Placental epithelial cell (primary cell): ENCODE data around the gene RPS6KA6. TPM values are rescaled to one million over a fixed set of nuclear protein-coding genes. Genes with fewer than 3 reads are reported as not detected.

Experiments
- small RNA-seq: library from RNA; depleted of rRNA; stranded (forward); fragments of <200 nt; gene quantifications from one replicate; pipeline ENCODE3, GENCODE V24; 2012
- total RNA-seq: library from RNA; depleted of rRNA; stranded (reverse); fragments of >200 nt; gene quantifications from 2 replicates; pipeline ENCODE4 v1.2.3, GENCODE V29; 2012

Gene RPS6KA6
- 7.9 and 11.2 TPM in 2 replicates for total RNA-seq

GRCh38 chrX:84187533-84188319 is at the start of gene RPS6KA6:
TSS of gene RPS6KA6 (minus strand) at chrX:84188199. CDS start at chrX:84187899, 300 bp downstream.

Small RNAs within 50 kb of the gene (small RNA-seq; reads per million reads assigned to genes)
- not detected for gene MIR548I4
